ENCODE data around the gene NUP62. TPM values are rescaled to one million over a fixed set of nuclear protein-coding genes. Genes with fewer than 3 reads are reported as not detected.
A peak's percentile ranks its signal among the peaks of the same experiment; 100 is the strongest.

The NUP62 gene, protein sequence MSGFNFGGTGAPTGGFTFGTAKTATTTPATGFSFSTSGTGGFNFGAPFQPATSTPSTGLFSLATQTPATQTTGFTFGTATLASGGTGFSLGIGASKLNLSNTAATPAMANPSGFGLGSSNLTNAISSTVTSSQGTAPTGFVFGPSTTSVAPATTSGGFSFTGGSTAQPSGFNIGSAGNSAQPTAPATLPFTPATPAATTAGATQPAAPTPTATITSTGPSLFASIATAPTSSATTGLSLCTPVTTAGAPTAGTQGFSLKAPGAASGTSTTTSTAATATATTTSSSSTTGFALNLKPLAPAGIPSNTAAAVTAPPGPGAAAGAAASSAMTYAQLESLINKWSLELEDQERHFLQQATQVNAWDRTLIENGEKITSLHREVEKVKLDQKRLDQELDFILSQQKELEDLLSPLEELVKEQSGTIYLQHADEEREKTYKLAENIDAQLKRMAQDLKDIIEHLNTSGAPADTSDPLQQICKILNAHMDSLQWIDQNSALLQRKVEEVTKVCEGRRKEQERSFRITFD
- total RNA-seq, result 61.1 and 66.0 TPM in 2 replicates

DNA sequence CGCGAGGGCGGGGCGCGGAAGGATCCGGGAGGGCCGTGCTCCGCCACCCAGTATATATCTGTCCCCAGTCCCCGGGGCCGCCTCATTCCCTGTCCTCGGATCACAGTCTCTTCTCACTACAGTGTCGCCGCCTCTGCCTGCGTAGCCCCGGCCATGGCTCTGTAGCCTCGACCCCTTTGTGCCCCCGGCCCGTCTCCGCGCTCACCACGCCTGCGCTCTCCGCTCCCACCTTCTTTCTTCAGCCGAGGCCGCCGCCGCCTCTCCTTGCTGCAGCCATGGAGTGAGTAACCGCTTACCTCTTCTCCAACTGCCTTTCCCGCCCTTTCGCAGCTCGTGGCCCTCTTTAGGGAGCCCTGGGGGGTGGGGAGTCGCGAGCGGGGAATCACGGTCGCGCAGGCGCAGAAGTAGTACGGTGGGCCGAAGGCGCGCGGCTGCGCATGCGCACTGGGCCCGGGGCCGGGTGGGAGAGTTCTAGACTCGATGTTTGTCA, at the start of gene NUP62, which contains the start of gene ATF5:
Gene NUP62, minus strand, starts transcription at position 384 of the 490 bp plus-strand sequence. CDS start 19,697 bp downstream, outside the sequence.
Gene ATF5, plus strand, starts transcription at position 85 of the 490 bp plus-strand sequence. CDS start 1,646 bp downstream, outside the sequence.
- TF ChIP-seq, protein P1, sequence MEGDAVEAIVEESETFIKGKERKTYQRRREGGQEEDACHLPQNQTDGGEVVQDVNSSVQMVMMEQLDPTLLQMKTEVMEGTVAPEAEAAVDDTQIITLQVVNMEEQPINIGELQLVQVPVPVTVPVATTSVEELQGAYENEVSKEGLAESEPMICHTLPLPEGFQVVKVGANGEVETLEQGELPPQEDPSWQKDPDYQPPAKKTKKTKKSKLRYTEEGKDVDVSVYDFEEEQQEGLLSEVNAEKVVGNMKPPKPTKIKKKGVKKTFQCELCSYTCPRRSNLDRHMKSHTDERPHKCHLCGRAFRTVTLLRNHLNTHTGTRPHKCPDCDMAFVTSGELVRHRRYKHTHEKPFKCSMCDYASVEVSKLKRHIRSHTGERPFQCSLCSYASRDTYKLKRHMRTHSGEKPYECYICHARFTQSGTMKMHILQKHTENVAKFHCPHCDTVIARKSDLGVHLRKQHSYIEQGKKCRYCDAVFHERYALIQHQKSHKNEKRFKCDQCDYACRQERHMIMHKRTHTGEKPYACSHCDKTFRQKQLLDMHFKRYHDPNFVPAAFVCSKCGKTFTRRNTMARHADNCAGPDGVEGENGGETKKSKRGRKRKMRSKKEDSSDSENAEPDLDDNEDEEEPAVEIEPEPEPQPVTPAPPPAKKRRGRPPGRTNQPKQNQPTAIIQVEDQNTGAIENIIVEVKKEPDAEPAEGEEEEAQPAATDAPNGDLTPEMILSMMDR (IDR thresholded peaks at IDR 0.05; ENCODE audit: insufficient read depth, low read length, poor library complexity, severe bottlenecking), result no peak
- H3K27me3 ChIP-seq (ENCODE audit: control insufficient read depth, insufficient read depth, low read length), result no peaks in the 10 kb centered on the region
- peak; percentile 16 for DNase-seq (ENCODE audit: low read depth)
- H3K36me3 ChIP-seq (ENCODE audit: control insufficient read depth, insufficient read depth, low read length), result peaks cover 4% of the 10 kb centered on the region
- H3K4me3 ChIP-seq (ENCODE audit: low read depth, low read length), result peak within 1 kb of the TSS; percentile 66

DNA sequence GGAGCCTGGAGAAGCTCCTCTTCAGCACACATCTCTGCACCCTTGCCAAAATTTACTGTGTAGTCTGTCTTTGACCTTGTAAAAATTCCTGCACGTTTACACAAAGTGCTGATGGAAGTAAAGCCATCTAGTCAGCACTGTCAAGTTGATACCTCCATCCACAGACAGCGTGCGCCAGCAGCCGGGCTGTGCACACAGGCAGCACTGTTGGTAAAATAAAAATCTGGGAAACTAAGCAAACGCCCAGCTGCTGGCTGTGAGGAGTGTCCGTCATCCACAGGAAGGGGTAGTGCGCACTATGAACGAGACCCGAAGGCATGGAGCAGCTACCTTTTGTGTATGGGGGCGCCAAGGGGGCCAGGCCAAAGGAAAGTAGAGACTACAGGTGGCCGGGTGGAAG, 49.0 kb upstream of the NUP62 start:
- Histone ChIP-seq H3K27me3 (ENCODE audit: control insufficient read depth, insufficient read depth, low read length) (no peaks in the 10 kb centered on the region), H3K36me3 (ENCODE audit: control insufficient read depth, insufficient read depth, low read length) (no peaks in the 10 kb centered on the region), H3K4me3 (ENCODE audit: low read depth, low read length) (no peak overlapping the region)
- TF ChIP-seq, protein P1 (IDR thresholded peaks at IDR 0.05; ENCODE audit: insufficient read depth, low read length, poor library complexity, severe bottlenecking), result no peak
- DNase-seq (ENCODE audit: low read depth), result no peak

DNA sequence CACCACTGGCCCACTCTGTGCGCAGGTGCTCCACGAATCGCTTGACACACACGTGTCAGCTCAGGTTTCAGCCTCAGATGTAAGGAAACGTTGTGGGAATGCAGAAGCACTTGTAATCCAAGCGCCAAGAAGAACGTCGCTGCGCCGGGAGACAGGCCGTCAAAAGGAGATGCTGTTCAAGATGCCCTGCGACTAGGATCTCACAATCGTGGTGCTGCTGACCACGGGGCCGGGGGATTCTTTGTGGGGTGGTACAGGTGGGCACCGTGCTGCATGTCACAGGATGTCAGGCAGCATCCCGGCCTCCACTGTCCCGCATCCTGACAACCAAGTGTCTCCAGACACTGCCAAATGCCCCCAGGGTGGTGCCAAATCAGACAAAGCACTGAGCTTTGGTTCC, 48.6 kb upstream of the NUP62 start:
- DNase-seq (ENCODE audit: low read depth), result no peak
- TF ChIP-seq, protein P1 (IDR thresholded peaks at IDR 0.05; ENCODE audit: insufficient read depth, low read length, poor library complexity, severe bottlenecking), result no peak
- Histone ChIP-seq H3K27me3 (ENCODE audit: control insufficient read depth, insufficient read depth, low read length) (peaks cover 3% of the 10 kb centered on the region), H3K36me3 (ENCODE audit: control insufficient read depth, insufficient read depth, low read length) (no peaks in the 10 kb centered on the region), H3K4me3 (ENCODE audit: low read depth, low read length) (no peak overlapping the region)

DNA sequence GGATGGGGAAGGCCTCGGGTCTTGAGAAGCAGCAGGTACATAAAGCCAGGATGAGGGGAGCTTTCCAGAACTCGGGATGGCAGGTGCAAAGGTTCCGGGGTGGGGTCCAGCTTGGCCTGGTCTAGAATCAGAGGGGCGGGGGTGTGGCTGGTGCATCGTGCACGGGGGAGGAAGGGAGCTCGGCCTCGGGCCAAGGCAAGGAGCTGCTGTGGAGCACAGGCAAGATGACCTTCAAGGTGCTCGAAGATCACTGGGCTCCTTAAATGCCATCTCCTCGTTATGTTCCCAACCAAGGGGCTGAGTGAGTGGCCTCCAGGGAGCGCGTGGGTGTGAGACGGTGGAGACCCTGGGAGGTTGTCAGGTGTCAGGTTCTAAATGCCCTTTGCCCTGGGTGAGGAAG, 47.8 kb upstream of the NUP62 start:
- TF ChIP-seq, protein P1 (IDR thresholded peaks at IDR 0.05; ENCODE audit: insufficient read depth, low read length, poor library complexity, severe bottlenecking), result no peak
- no peak overlapping the region for H3K4me3 ChIP-seq (ENCODE audit: low read depth, low read length)
- H3K27me3 ChIP-seq (ENCODE audit: control insufficient read depth, insufficient read depth, low read length), result peaks cover 10% of the 10 kb centered on the region
- H3K36me3 ChIP-seq (ENCODE audit: control insufficient read depth, insufficient read depth, low read length), result no peaks in the 10 kb centered on the region
- DNase-seq (ENCODE audit: low read depth), result no peak

DNA sequence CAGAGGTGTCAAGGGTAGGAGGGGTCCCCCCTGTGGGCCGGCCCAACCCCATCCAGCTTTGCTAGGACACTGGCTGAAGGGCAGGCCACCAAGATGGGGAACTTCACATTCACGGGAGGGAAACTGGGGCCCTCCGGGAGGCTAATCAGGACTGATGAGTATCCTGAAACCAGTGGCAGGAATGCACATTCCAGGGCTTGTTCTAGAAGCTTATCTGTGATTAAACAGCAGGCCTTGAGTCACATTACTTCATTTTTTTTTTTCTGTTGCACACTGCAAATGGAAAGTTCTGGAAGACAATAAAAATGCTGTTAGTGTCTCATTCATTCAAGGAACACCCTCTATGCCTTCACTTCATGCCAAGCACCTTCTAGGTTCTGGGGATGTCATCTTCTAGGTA, 47.2 kb upstream of the NUP62 start:
- H3K36me3 ChIP-seq (ENCODE audit: control insufficient read depth, insufficient read depth, low read length), result no peaks in the 10 kb centered on the region
- no peak for DNase-seq (ENCODE audit: low read depth)
- H3K27me3 ChIP-seq (ENCODE audit: control insufficient read depth, insufficient read depth, low read length), result peaks cover 16% of the 10 kb centered on the region
- no peak overlapping the region for H3K4me3 ChIP-seq (ENCODE audit: low read depth, low read length)
- TF ChIP-seq, protein P1 (IDR thresholded peaks at IDR 0.05; ENCODE audit: insufficient read depth, low read length, poor library complexity, severe bottlenecking), result no peak
